PFSK-1 (cell line): ENCODE data around the gene LBX1.

Source experiments
- FOXP2 ChIP-seq: optimal IDR thresholded peaks from 2 replicates; pipeline ENCODE3; 2011; ENCODE audit warnings: borderline replicate concordance, control low read depth, inconsistent platforms; ENCODE audit not compliant: insufficient read depth; ENCODE audit errors: extremely low read length, extremely low read depth
- POLR2AphosphoS5 ChIP-seq: IDR thresholded peaks from 2 replicates; pipeline ENCODE4 v1.6.1; 2012; ENCODE audit warnings: low read depth, mild to moderate bottlenecking, control low read depth, low read length, moderate library complexity
- REST ChIP-seq, 2 experiments: IDR thresholded peaks; 2 replicates each; pipeline versions ENCODE4 v1.6.1 to v1.8.0; 2011 to 2012; ENCODE audit warnings: low read depth in 2 of 2, low read length in 2 of 2, control low read depth in 1 of 2, inconsistent platforms in 1 of 2, mild to moderate bottlenecking in 1 of 2, moderate library complexity in 1 of 2; ENCODE audit not compliant: insufficient read depth in 1 of 2
- SIN3A ChIP-seq: IDR thresholded peaks from 2 replicates; pipeline ENCODE4 v1.6.1; 2012; ENCODE audit warnings: mild to moderate bottlenecking, low read length, moderate library complexity, borderline replicate concordance; ENCODE audit not compliant: insufficient read depth
- TAF1 ChIP-seq: IDR thresholded peaks from 2 replicates; pipeline ENCODE4 v1.6.1; 2012; ENCODE audit warnings: low read length, control low read depth, borderline replicate concordance; ENCODE audit not compliant: insufficient read depth

Gene LBX1

GRCh38 chr10:101221963-101222531 is 7.2 kb downstream of the LBX1 start:
- TF ChIP-seq SIN3A (no peak), TAF1 (no peak), REST (IDR thresholded peaks at IDR 0.05; ENCODE audit: insufficient read depth in 1 of 2, low read depth in 2 of 2, low read length in 2 of 2) (no peak), FOXP2 (no peak)

- TF ChIP-seq SIN3A: no peak
- no peak for TF ChIP-seq FOXP2
- TF ChIP-seq TAF1: no peak
- TF ChIP-seq POLR2AphosphoS5: no peak
- no peak for TF ChIP-seq REST (IDR thresholded peaks at IDR 0.05; ENCODE audit: insufficient read depth in 1 of 2, low read depth in 2 of 2, low read length in 2 of 2)
Observed at GRCh38 chr10:101221549-101221948, 7.7 kb downstream of the LBX1 start.

DNA sequence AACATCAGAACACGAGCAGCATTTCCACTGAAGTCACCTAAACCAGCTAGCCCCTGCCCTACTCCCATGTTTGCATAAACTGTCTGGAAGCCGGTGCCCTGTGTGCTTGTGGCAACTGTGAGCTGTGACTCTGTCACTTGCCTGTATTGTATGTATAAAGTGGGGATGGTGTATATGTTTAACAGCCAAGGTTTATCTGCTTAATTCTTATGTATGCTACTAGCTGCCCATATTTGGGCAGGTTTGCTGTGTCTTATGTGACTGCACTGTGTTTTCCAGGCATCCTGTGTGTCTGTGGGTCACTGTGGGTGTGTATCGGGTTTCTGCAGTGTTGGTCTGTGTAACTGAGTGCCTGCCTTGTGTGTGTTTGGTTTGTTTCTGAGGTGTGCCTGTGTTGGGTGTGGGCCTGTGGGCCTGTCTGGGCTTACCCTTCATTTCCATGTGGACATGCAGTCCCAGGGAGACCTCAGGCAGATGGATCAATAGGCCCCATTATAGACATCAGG is 9.3 kb downstream of the LBX1 start:
- TF ChIP-seq REST (IDR thresholded peaks at IDR 0.05; ENCODE audit: insufficient read depth in 1 of 2, low read depth in 2 of 2, low read length in 2 of 2) (no peak), POLR2AphosphoS5 (no peak), FOXP2 (no peak), SIN3A (no peak), TAF1 (no peak)

GRCh38 chr10:101219139-101219945 is 9.9 kb downstream of the LBX1 start:
- no peak for TF ChIP-seq REST (IDR thresholded peaks at IDR 0.05; ENCODE audit: insufficient read depth in 1 of 2, low read depth in 2 of 2, low read length in 2 of 2)
